Measurements from ENCODE around the gene NOTCH3. TPM values are rescaled to one million over a fixed set of nuclear protein-coding genes. Genes with fewer than 3 reads are reported as not detected.
A peak's percentile ranks its signal among the peaks of the same experiment; 100 is the strongest.

NOTCH3 gene
- total RNA-seq, 1 donor from 2014 or later, result 162 TPM

GRCh38 chr19:15195371-15196334 lies 5.1 kb downstream of the NOTCH3 start:
- DNase-seq (ENCODE audit: low read depth), result peak; percentile 42
- peaks cover 16% of the 10 kb centered on the region for H3K4me1 Mint-ChIP-seq (ENCODE audit: low read depth, unreplicated experiment)

GRCh38 chr19:15194938-15195337 lies 5.9 kb downstream of the NOTCH3 start:
- no peak for TF ChIP-seq CTCF (IDR thresholded peaks at IDR 0.05; ENCODE audit: insufficient read depth, low read depth, low read length)
- TF ChIP-seq EZH2 (IDR thresholded peaks at IDR 0.05; ENCODE audit: insufficient read depth, low read length), result no peak
- peak overlapping the region; percentile 50 for H3K27ac ChIP-seq (ENCODE audit: low read depth, low read length)

More at GRCh38 chr19:15195371-15196334, 5.1 kb downstream of the NOTCH3 start:
- peaks cover 42% of the 10 kb centered on the region for H4K20me1 ChIP-seq (ENCODE audit: insufficient read depth, low read length)
- H3K27me3 ChIP-seq (ENCODE audit: insufficient read depth, low read length), result no peaks in the 10 kb centered on the region
- Mint-ChIP-seq H3K9me3 (ENCODE audit: unreplicated experiment) (no peaks in the 10 kb centered on the region), H3K27me3 (ENCODE audit: low read depth, unreplicated experiment) (no peaks in the 10 kb centered on the region), H3K4me3 (ENCODE audit: unreplicated experiment) (peak overlapping the region; percentile 77), H3K27ac (ENCODE audit: unreplicated experiment) (no peak overlapping the region), H3K36me3 (ENCODE audit: low read depth, unreplicated experiment) (peaks cover 22% of the 10 kb centered on the region)
- no peaks in the 10 kb centered on the region for H3K36me3 ChIP-seq (ENCODE audit: insufficient read depth, low read length)
- no peak overlapping the region for H2AFZ ChIP-seq (ENCODE audit: low read depth, low read length)
- TF ChIP-seq EZH2 (IDR thresholded peaks at IDR 0.05; ENCODE audit: insufficient read depth, low read length) (no peak), CTCF (IDR thresholded peaks at IDR 0.05; ENCODE audit: insufficient read depth, low read depth, low read length) (no peak)
- peak overlapping the region; percentile 84 for H3K4me2 ChIP-seq (ENCODE audit: low read length)
- peaks cover 13% of the 10 kb centered on the region for H3K4me1 ChIP-seq (ENCODE audit: insufficient read depth, low read length)
- no peaks in the 10 kb centered on the region for H3K9me3 ChIP-seq (ENCODE audit: insufficient read depth, low read depth, low read length)
- peak overlapping the region; percentile 59 for H3K9ac ChIP-seq (ENCODE audit: low read length)
- peak overlapping the region; percentile 50 for H3K27ac ChIP-seq (ENCODE audit: low read depth, low read length)
- H3K4me3 ChIP-seq (ENCODE audit: insufficient read depth, low read depth, low read length), result peak overlapping the region; percentile 33
- H3K79me2 ChIP-seq (ENCODE audit: insufficient read depth, low read length), result peaks cover 13% of the 10 kb centered on the region
- no peak for FAIRE-seq

More at GRCh38 chr19:15194938-15195337, 5.9 kb downstream of the NOTCH3 start:
- Histone ChIP-seq H3K9ac (ENCODE audit: low read length) (no peak overlapping the region), H3K4me1 (ENCODE audit: insufficient read depth, low read length) (peaks cover 13% of the 10 kb centered on the region), H3K27me3 (ENCODE audit: insufficient read depth, low read length) (no peaks in the 10 kb centered on the region), H3K79me2 (ENCODE audit: insufficient read depth, low read length) (peaks cover 10% of the 10 kb centered on the region), H4K20me1 (ENCODE audit: insufficient read depth, low read length) (peaks cover 45% of the 10 kb centered on the region), H2AFZ (ENCODE audit: low read depth, low read length) (peak overlapping the region; percentile 58), H3K36me3 (ENCODE audit: insufficient read depth, low read length) (no peaks in the 10 kb centered on the region), H3K4me2 (ENCODE audit: low read length) (peak overlapping the region; percentile 84), H3K9me3 (ENCODE audit: insufficient read depth, low read depth, low read length) (no peaks in the 10 kb centered on the region), H3K4me3 (ENCODE audit: insufficient read depth, low read depth, low read length) (no peak overlapping the region)
- H3K27ac Mint-ChIP-seq (ENCODE audit: unreplicated experiment), result peak overlapping the region; percentile 69
- peak; percentile 77 for DNase-seq (ENCODE audit: low read depth)
- H3K27me3 Mint-ChIP-seq (ENCODE audit: low read depth, unreplicated experiment), result no peaks in the 10 kb centered on the region
- H3K9me3 Mint-ChIP-seq (ENCODE audit: unreplicated experiment), result no peaks in the 10 kb centered on the region
- peaks cover 16% of the 10 kb centered on the region for H3K4me1 Mint-ChIP-seq (ENCODE audit: low read depth, unreplicated experiment)
- H3K36me3 Mint-ChIP-seq (ENCODE audit: low read depth, unreplicated experiment), result peaks cover 24% of the 10 kb centered on the region
- FAIRE-seq, result no peak
- H3K4me3 Mint-ChIP-seq (ENCODE audit: unreplicated experiment), result peak overlapping the region; percentile 50

Measured in astrocyte (in vitro differentiated cells and primary cell).